HepG2 (cell line): Measurements from ENCODE around the gene GPR137. TPM values are rescaled to one million over a fixed set of nuclear protein-coding genes. Genes with fewer than 3 reads are reported as not detected.

ENCODE experiments used
- JUN ChIP-seq: sonication (generic); formaldehyde crosslinking; IDR thresholded peaks from 2 replicates; pipeline ENCODE4 v1.4.0; 2020; ENCODE audit warnings: mild to moderate bottlenecking, missing genetic modification reagents
- NKX3-1 ChIP-seq: sonication (generic); formaldehyde crosslinking; IDR thresholded peaks from 2 replicates; pipeline ENCODE4 v1.5.0; 2020; ENCODE audit warnings: missing genetic modification reagents
- NPAS2 ChIP-seq: sonication (generic); formaldehyde crosslinking; IDR thresholded peaks from 2 replicates; pipeline ENCODE4 v1.8.0; 2022; ENCODE audit warnings: mild to moderate bottlenecking, missing genetic modification reagents, borderline replicate concordance
- POLR2AphosphoS5 ChIP-seq: IDR thresholded peaks from 2 replicates; pipeline ENCODE4 v1.6.1; 2012; ENCODE audit warnings: low read depth, low read length
- PRDM10 ChIP-seq: sonication (generic); formaldehyde crosslinking; IDR thresholded peaks from 2 replicates; pipeline ENCODE4 v1.4.0; 2020; ENCODE audit warnings: low read depth, missing genetic modification reagents
- RCOR2 ChIP-seq: IDR thresholded peaks from 2 replicates; pipeline ENCODE4 v1.6.1; 2016; ENCODE audit warnings: missing biosample characterization, missing genetic modification reagents
- RORA ChIP-seq: sonication (generic); formaldehyde crosslinking; IDR thresholded peaks from 2 replicates; pipeline ENCODE4 v1.5.0; 2020; ENCODE audit warnings: mild to moderate bottlenecking, missing genetic modification reagents, moderate library complexity
- STAG1 ChIP-seq: sonication (generic); formaldehyde crosslinking; IDR thresholded peaks from 2 replicates; pipeline ENCODE4 v1.4.0; 2020; ENCODE audit warnings: missing genetic modification reagents
- ZBED4 ChIP-seq: sonication (generic); formaldehyde crosslinking; IDR thresholded peaks from 2 replicates; pipeline ENCODE4 v1.4.0; 2020; ENCODE audit warnings: missing genetic modification reagents, borderline replicate concordance
- ZNF136 ChIP-seq: sonication (generic); formaldehyde crosslinking; IDR thresholded peaks from 2 replicates; pipeline ENCODE4 v1.8.1; 2022; ENCODE audit warnings: low read depth, mild to moderate bottlenecking, moderate library complexity, missing genetic modification reagents
- ZNF225 ChIP-seq: sonication (generic); formaldehyde crosslinking; IDR thresholded peaks from 2 replicates; pipeline ENCODE4 v1.4.0; 2020; ENCODE audit warnings: mild to moderate bottlenecking, missing genetic modification reagents
- ZNF230 ChIP-seq: sonication (generic); formaldehyde crosslinking; IDR thresholded peaks from 2 replicates; pipeline ENCODE4 v1.4.0; 2020; ENCODE audit warnings: mild to moderate bottlenecking, missing genetic modification reagents
- ZNF3 ChIP-seq: IDR thresholded peaks from 2 replicates; pipeline ENCODE4 v1.7.0; 2017; ENCODE audit warnings: inconsistent platforms
- ZNF501 ChIP-seq: sonication (generic); formaldehyde crosslinking; IDR thresholded peaks from 2 replicates; pipeline ENCODE4 v1.5.1; 2020; ENCODE audit warnings: mild to moderate bottlenecking, moderate library complexity, missing genetic modification reagents
- ZNF543 ChIP-seq: sonication (generic); formaldehyde crosslinking; IDR thresholded peaks from 2 replicates; pipeline ENCODE4 v1.4.0; 2020; ENCODE audit warnings: mild to moderate bottlenecking, missing genetic modification reagents
- ZNF550 ChIP-seq: sonication (generic); formaldehyde crosslinking; IDR thresholded peaks from 2 replicates; pipeline ENCODE4 v1.4.0; 2020; ENCODE audit warnings: mild to moderate bottlenecking, missing genetic modification reagents, borderline replicate concordance
- ZNF782 ChIP-seq: sonication (generic); formaldehyde crosslinking; IDR thresholded peaks from 2 replicates; pipeline ENCODE4 v1.4.0; 2020; ENCODE audit warnings: missing genetic modification reagents, mild to moderate bottlenecking, borderline replicate concordance
- ZNF891 ChIP-seq: sonication (generic); formaldehyde crosslinking; IDR thresholded peaks from 2 replicates; pipeline ENCODE4 v1.5.0; 2020; ENCODE audit warnings: mild to moderate bottlenecking, missing genetic modification reagents
- polyA plus RNA-seq, 8 experiments: library from polyadenylated mRNA; depleted of rRNA in 3 of 8; stranded (reverse) in 7 of 8; unstranded in 1 of 8; fragments of >200 nt; fragmentation: Illumina TruSeq in 4 of 8; extraction: Trizol in 4 of 8; gene quantifications; 2 replicates each; pipeline versions ENCODE4 v1.2.1 to v1.2.3, GENCODE V29; 2011 to 2016; ENCODE audit warnings: low read depth in 4 of 8, missing spikeins in 1 of 8, mixed read lengths in 1 of 8; ENCODE audit not compliant: insufficient read depth in 1 of 8
- total RNA-seq, 5 experiments: library from RNA; depleted of rRNA; stranded (reverse); fragments of >200 nt; fragmentation: Illumina TruSeq; extraction: Trizol; gene quantifications; 2 replicates each; pipeline ENCODE4 v1.2.3, GENCODE V29; 2016; ENCODE audit warnings: low read depth in 1 of 5

Gene GPR137
- total and polyA plus RNA-seq, 2 of the 13 experiments (the other 11 are each of a cell fraction or from before 2014, with no cell fraction given), result 8.5 to 13.2 TPM

- TF ChIP-seq ZNF3 (CRISPR knock-in tag) (0 out of 2 replicates have a peak, but pooled peaks have one; percentile 9), RCOR2 (CRISPR knock-in tag) (no peak), ZNF230 (CRISPR knock-in tag) (no peak), ZNF782 (peak; percentile 43; the same call in 1 of the 2 replicates), ZNF891 (CRISPR knock-in tag) (no peak; the same call in 1 of the 2 replicates), ZNF543 (CRISPR knock-in tag) (no peak; the same call in 1 of the 2 replicates), ZBED4 (CRISPR knock-in tag) (peak; percentile 45; the same call in 1 of the 2 replicates), RORA (CRISPR knock-in tag) (no peak), ZNF550 (CRISPR knock-in tag) (no peak), POLR2AphosphoS5 (no peak), ZNF501 (peak; percentile 97), STAG1 (CRISPR knock-in tag) (no peak; the same call in 1 of the 2 replicates), NKX3-1 (CRISPR knock-in tag) (peak; percentile 69; the same call in 1 of the 2 replicates), ZNF136 (CRISPR knock-in tag) (no peak), PRDM10 (CRISPR knock-in tag) (0 out of 2 replicates have a peak, but pooled peaks have one; percentile 46), JUN (CRISPR knock-in tag) (no peak), ZNF225 (CRISPR knock-in tag) (no peak), NPAS2 (CRISPR knock-in tag) (no peak)
Measured at GRCh38 chr11:64269540-64270220, 16.0 kb upstream of the GPR137 start (continued).
